HG03575 (cell line): ENCODE results near the gene HABP4.

Experiments
- ATAC-seq: cut with Tn5 transposase; IDR thresholded peaks from one replicate; pipeline ENCODE4 v1.9.1; 2021; ENCODE audit not compliant: unreplicated experiment, insufficient number of reproducible peaks, low FRiP score; ENCODE audit errors: extremely low read depth

HABP4 gene

DNA sequence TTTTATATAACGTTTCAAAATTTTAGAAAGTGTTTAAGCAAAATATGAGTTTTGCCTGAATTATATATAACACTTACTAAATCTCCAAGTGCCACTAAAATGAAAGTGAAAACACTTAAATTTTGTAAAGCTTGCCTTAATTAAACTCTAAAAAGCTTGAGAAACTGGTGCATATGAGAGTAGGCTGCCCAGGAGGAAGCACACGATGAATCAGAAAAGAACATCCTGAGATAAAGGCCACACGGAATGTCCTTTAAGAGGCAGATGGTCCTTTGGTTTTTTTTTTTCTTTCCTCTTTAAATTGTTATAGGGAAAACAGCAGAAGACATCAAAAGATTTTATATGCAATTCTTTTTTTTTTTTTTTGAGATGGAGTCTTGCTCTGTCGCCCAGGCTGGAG is 60.3 kb downstream of the HABP4 start:
- ATAC-seq: no peak

DNA sequence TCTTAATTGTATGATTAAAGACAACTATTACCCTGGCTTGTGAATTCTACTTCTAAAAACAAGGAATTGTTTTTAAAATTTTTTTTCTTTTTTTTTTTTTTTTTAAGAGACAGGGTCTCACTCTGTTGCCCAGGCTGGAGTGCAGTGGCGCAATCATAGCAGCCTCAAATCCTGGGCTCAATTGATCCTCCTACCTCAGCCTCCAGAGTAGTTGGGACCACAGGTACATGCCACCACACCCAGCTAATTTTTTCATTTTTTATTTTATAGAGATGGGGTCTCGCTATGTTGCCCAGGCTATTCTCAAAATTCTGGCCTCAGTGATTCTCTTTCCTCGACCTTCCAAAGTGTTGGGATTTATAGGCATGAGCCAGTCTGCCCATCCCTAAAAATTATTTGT is 62.3 kb downstream of the HABP4 start:
- ATAC-seq: no peak

DNA sequence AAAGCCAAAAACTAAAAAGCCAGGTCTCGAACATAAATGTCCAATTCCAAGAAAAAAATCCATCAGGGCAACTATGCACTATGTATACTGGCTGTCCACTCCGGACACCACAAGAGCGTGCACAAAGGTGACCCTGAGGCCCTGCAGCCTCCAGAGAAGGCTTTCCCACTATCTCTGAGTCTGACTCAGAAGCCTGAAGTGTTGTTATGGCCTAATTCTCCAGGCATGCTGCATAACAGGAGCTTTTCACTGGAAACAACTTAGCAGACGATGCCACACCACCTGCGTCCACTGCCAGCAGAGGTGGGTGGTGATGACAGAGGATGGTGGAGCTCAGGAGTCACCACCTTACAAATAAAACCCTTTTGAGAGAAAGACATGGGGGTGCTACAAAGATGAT is 63.7 kb downstream of the HABP4 start:
- ATAC-seq: no peak

DNA sequence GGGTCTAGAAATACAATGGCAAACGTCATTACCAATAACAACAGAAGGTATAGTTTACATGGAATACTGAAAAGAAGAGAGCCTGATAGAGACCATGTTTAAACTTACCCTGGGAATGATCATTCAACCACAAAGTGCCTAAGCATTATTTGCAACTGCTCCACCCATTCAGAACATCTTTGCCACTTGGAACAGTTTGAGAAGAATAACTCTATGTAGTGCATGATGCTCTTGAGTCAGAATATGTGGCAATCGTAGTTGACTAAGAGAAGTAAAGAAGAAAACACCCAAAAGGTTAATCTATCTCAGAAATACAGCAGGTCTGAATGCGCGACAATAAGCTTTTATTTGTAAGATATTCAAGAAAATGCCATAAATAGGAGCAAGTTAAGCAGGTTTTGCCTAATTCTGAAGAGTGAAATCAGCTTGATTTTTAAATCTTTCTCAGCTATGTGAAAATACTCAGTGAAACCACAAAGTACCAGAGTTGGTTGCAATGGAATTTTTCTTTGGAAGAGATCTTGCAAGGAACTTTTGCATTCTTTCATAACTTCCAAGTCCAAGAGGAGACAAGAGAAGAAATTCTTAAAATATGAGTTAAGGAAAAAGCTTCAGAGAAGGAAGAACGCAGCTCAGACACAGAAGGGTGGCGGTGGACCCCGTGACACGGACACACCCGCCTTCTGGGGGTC is 64.3 kb downstream of the HABP4 start:
- no peak for ATAC-seq

DNA sequence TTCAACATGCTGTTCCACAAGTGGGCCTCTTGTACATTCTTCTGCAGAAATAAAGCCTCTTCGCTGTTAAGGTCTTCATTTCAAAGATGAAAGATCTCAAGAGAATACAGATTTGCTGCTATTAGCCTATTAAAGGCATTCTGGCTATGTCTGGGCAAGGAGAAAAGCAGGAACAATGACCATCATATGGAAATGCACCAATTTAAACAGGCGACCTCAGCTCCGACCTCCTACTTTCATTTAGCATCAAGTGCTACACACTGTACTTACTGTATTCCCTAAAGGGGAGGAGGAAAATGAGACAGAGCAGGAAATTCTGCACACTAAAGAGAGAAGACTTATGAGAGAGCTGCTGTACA is 64.8 kb downstream of the HABP4 start:
- ATAC-seq: no peak

DNA sequence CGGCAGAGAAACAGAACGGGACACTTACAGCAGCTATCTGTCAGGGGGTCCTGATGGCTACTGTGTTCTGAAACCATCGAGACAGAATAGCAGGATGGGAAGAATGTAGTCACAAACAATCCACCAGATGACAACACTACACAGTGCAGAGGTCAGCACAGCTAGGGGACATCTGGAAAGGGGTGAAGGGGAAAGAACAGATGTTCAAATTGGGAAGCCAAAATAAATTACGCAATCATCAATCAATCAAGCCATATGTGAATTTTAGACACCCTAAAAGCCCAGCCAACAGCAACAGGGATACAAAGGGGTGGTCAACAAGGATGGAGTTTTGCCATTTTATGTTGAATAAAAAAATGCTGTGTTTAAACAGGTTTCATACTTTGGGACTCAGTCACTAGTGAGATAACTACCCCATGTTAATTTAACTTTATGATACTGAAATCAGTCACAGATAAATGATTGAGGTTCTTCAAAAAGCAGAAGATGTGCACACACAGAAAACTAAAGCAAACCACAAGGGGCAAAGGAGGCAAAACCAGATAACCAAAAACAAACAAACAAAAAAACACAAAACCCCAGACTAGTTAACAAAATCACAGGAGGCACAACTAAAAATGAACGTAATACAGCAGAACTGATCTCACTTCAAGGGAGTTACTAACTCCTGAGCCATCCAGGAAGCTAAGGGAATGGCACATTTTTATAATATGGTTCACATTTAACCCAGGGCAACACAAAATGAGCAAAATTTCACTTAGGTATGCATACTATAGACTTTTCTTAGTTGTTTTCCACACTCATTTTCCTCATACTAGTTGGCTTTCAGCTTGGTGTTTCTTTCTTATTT is 65.9 kb downstream of the HABP4 start:
- no peak for ATAC-seq

DNA sequence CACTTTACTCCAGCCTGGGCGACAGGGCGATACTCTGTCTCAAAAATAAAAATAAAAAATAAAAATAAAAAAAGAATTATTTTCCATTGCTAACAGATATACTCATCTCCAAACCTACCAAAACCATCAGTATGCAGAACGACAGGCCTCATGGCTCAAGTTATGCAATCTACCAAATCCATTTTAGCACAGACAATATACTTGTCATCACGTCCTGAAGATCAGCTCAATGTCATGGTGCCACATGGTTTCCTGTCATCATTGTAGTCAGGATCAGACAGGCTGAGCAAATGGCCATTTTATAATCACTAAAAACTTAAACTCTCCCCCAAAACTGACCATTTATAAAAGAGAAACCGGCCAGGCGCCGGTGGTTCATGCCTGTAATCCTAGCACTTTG is 69.1 kb downstream of the HABP4 start:
- no peak for ATAC-seq

DNA sequence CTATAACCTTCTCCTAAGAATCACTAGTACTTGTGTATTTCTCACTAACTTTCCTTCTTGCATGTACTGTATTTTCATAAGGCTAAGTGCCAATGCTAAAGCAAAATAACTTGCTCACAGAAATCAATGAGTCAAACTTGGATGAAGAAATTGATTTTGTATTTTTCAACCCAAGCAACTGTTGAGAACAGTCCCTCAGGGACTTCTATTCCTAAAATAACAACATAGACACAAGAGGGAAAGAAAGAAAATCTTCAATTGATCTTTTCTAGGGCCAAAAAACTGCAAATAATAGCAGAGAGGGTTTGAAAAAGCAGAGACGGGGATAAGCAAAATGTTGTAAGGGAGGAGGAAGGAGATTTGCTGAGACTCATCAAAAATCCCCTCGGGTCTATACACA is 69.8 kb downstream of the HABP4 start:
- no peak for ATAC-seq

DNA sequence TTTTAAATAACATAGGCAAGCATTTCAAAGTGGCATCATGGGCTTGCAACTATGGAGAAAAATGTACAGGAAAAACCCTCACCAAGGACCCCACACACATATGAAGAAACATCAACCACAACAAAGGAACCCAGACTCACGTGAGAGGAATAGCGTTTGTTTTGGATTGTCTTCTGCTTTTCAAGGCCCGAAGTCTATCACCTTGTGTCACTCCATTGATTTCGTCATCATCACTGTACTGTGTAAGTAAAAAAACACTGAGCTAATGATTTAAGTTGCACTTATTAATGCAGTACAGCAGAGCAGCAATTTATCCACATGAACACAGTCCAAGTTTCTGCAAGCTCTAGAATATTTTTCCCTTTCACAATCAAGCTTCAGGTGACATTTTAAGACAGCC is 72.4 kb downstream of the HABP4 start:
- ATAC-seq: no peak

DNA sequence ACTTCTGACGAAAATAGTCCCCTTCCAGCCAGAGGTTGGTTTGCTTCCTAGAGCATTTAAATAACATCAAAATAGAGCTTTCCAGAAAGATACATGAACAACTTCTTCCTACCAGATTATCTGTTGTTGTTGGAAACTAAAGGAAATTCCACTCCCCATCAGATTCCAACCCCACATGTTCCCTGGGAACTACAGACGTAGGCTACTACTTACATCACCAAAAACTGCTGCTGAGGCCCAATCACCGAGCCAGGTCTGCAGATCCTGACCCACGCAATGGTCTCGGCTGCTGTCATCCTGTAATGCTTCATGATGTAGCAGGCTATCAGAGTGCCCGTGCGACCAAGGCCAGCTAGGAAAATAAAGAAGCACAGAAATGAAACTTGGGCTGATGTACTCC is 73.4 kb downstream of the HABP4 start:
- ATAC-seq: no peak

DNA sequence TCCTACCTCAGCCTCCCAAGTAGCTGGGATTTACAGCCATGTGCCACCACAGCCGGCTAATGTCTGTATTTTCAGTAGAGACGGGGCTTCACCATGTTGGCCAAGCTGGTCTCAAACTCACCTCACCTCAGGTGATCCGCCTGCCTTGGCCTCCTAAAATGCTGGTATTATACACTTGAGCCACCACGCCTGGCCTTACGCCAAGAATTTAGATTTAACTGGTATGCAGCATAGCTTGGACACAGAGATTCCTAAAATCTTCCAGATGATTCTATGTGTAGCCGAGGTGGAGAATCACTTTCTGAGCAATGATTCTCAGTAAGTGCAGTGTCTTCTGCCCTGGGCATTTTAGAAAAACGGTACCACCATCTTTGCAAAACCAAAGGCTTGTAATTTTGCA is 74.1 kb downstream of the HABP4 start:
- ATAC-seq: no peak

DNA sequence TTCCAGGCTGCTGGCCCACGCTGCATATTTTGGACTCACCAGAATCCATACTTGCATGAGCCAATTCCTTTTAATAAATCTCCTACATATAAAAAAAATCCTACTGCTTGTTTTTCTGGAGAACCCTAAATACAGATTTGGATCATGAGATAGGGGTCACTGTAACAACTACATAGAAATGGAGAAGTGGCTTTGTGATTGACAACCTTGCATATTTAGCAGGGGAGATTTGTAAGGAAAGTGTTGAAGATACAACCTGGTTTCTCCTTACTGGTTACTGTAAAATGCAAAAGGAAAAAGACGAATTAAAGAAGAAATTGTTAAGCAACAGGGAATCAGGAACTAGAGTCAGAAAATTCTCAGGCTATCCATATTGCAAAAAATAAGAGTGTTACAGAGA is 74.8 kb downstream of the HABP4 start:
- ATAC-seq: no peak

DNA sequence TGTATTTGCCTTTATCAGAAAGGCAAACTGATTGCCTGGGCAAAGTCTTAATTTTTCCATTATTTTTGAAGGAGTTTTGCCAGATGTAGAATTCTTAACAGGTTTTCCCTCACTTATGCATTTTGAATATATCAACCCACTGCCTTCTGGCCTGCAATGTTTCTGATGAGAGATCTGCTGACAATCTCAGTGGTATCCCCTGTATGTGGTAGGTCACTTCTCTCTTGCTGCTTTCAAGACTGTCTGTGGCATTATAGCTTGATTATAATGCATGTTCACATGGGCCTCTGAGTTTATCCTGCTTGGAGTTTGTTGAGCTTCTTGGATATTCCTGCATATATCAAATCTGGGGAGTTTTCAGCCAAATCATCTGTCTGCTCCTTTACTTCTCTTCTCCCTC is 82.2 kb downstream of the HABP4 start:
- ATAC-seq: no peak

DNA sequence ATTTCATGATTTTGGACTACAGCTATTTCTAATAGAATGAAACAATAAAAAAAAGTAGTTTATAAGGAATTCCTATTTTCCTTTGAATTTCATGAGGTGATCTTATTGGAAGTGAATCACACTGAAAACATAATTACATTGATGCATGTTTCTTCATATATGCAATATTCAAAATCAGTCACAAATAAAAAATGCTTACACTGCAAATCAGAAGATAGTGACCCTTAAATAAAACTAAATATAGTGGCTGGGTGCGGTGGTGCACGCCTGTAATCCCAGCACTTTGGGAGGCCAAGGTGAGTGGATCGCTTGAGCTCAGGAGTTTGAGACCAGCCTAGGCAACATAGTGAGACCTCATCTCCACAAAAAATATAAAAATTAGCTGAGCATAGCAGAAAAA is 90.1 kb downstream of the HABP4 start:
- ATAC-seq: no peak
